Liver (tissue), 9 donors: Measurements from ENCODE around the gene PDLIM4. TPM values are rescaled to one million over a fixed set of nuclear protein-coding genes. Genes with fewer than 3 reads are reported as not detected.
A peak's percentile ranks its signal among the peaks of the same experiment; 100 is the strongest.

Source experiments
- DNase-seq: peaks from one replicate; pipeline ENCODE4 v3.0.0-alpha.2; 2017; ENCODE audit warnings: low spot score
- H3K27ac ChIP-seq, 2 donors: one replicate each; pipeline ENCODE4 v1.7.0; 2013; ENCODE audit warnings: inconsistent platforms in 2 of 2, low read length in 2 of 2, control low read depth in 1 of 2, low read depth in 1 of 2, mild to moderate bottlenecking in 1 of 2
- H3K27me3 ChIP-seq, 4 donors: one replicate each; pipeline versions ENCODE4 v1.6.1 to v1.7.0; 2013; ENCODE audit warnings: low read length in 3 of 4, inconsistent platforms in 1 of 4, mild to moderate bottlenecking in 1 of 4, moderate library complexity in 1 of 4; ENCODE audit not compliant: control insufficient read depth in 4 of 4, insufficient read depth in 4 of 4
- H3K36me3 ChIP-seq, 4 donors: one replicate each; pipeline versions ENCODE4 v1.6.1 to v1.7.0; 2013; ENCODE audit warnings: low read length in 3 of 4, mild to moderate bottlenecking in 3 of 4, low read depth in 1 of 4, moderate library complexity in 1 of 4; ENCODE audit not compliant: control insufficient read depth in 4 of 4, insufficient read depth in 3 of 4
- H3K4me1 ChIP-seq, 4 donors: one replicate each; pipeline versions ENCODE4 v1.6.1 to v1.7.0; 2013; ENCODE audit warnings: low read length in 3 of 4, mild to moderate bottlenecking in 3 of 4, moderate library complexity in 1 of 4; ENCODE audit not compliant: control insufficient read depth in 4 of 4, insufficient read depth in 4 of 4
- H3K4me3 ChIP-seq, 3 donors: one replicate each; pipeline versions ENCODE4 v1.6.1 to v1.7.0; 2013; ENCODE audit warnings: low read length in 3 of 3, control low read depth in 1 of 3, low read depth in 1 of 3, mild to moderate bottlenecking in 1 of 3
- H3K9ac ChIP-seq, 2 donors: one replicate each; pipeline ENCODE4 v1.7.0; 2013; ENCODE audit warnings: low read length in 2 of 2, mild to moderate bottlenecking in 2 of 2, moderate library complexity in 2 of 2, control low read depth in 1 of 2, low read depth in 1 of 2
- H3K9me3 ChIP-seq, 4 donors: one replicate each; pipeline versions ENCODE4 v1.6.1 to v1.7.0; 2013; ENCODE audit warnings: low read length in 3 of 4; ENCODE audit not compliant: control insufficient read depth in 4 of 4
- EGR1 ChIP-seq, 2 donors: IDR thresholded peaks; 2 replicates each; pipeline ENCODE4 v1.6.1; 2016 to 2018; ENCODE audit warnings: antibody characterized with exemption in 2 of 2, low read depth in 2 of 2
- FOXA1 ChIP-seq: IDR thresholded peaks from 2 replicates; pipeline ENCODE4 v1.6.1; 2016; ENCODE audit warnings: antibody characterized with exemption
- FOXA2 ChIP-seq: IDR thresholded peaks from 2 replicates; pipeline ENCODE4 v1.6.1; 2016; ENCODE audit warnings: antibody characterized with exemption
- GABPA ChIP-seq, 2 donors: IDR thresholded peaks in 1 of 2; conservative IDR thresholded peaks in 1 of 2; 2 replicates each; pipeline ENCODE4 v1.6.1; 2016; ENCODE audit warnings: antibody characterized with exemption in 2 of 2, mild to moderate bottlenecking in 1 of 2, moderate library complexity in 1 of 2
- HNF4A ChIP-seq, 2 donors: conservative IDR thresholded peaks; 2 replicates each; pipeline ENCODE4 v1.6.1; 2016; ENCODE audit warnings: antibody characterized with exemption in 2 of 2, mild to moderate bottlenecking in 2 of 2
- HNF4G ChIP-seq: IDR thresholded peaks from 2 replicates; pipeline ENCODE4 v1.6.1; 2016; ENCODE audit warnings: antibody characterized with exemption
- JUND ChIP-seq, 2 donors: IDR thresholded peaks; 2 replicates each; pipeline ENCODE4 v1.6.1; 2016; ENCODE audit warnings: antibody characterized with exemption in 2 of 2
- MAX ChIP-seq: IDR thresholded peaks from 2 replicates; pipeline ENCODE4 v1.6.1; 2016; ENCODE audit warnings: antibody characterized with exemption
- NR2F2 ChIP-seq: IDR thresholded peaks from 2 replicates; pipeline ENCODE4 v1.6.1; 2016; ENCODE audit warnings: antibody characterized with exemption
- RXRA ChIP-seq, 2 donors: IDR thresholded peaks; 2 replicates each; pipeline ENCODE4 v1.6.1; 2017 to 2018; ENCODE audit warnings: antibody characterized with exemption in 2 of 2, mild to moderate bottlenecking in 1 of 2
- SP1 ChIP-seq: IDR thresholded peaks from 2 replicates; pipeline ENCODE4 v1.6.1; 2018; ENCODE audit warnings: antibody characterized with exemption, mild to moderate bottlenecking
- TAF1 ChIP-seq: conservative IDR thresholded peaks from 2 replicates; pipeline ENCODE4 v1.6.1; 2016; ENCODE audit warnings: antibody characterized with exemption, mild to moderate bottlenecking
- YY1 ChIP-seq: IDR thresholded peaks from 2 replicates; pipeline ENCODE4 v1.6.1; 2016; ENCODE audit warnings: antibody characterized with exemption, mild to moderate bottlenecking
- WGBS: extraction: QIAGEN DNeasy Blood & Tissue Kit; methylation state at CpG from one replicate; pipeline ENCODE4 v1.1.7; 2013; 5-methylcytosine and 5-hydroxymethylcytosine counted together
- polyA plus RNA-seq, 2 donors: library from polyadenylated mRNA; stranded (reverse) in 1 of 2; unstranded in 1 of 2; fragments of 200-250 nt in 1 of 2; fragments of >200 nt in 1 of 2; fragmentation: Nextera tagmentation in 1 of 2; extraction: Ambion mirVana in 1 of 2; gene quantifications; one replicate each; pipeline versions ENCODE4 v1.2.1 to v1.2.3, GENCODE V29; 2013 to 2015
- total RNA-seq, 2 donors: library from RNA; depleted of rRNA; stranded (reverse); fragments of >200 nt; gene quantifications; one replicate each; pipeline ENCODE4 v1.2.3, GENCODE V29; 2014
- TF ChIP-seq, protein P1 (sequence below): IDR thresholded peaks from 2 replicates; pipeline ENCODE4 v1.6.1; 2016; ENCODE audit warnings: antibody characterized with exemption, mild to moderate bottlenecking
- TF ChIP-seq, protein P2 (sequence below): fragments of 150-350 bp; IDR thresholded peaks from 2 replicates; pipeline ENCODE4 v1.5.1; 2017; ENCODE audit warnings: improper control_type of control experiment, low read depth, low read length; ENCODE audit not compliant: missing input control
- TF ChIP-seq, protein P3 (sequence below): IDR thresholded peaks from 2 replicates; pipeline ENCODE4 v1.6.1; 2016; ENCODE audit warnings: antibody characterized with exemption
- TF ChIP-seq, protein P4 (sequence below): IDR thresholded peaks from 2 replicates; pipeline ENCODE4 v1.6.1; 2016; ENCODE audit warnings: antibody characterized with exemption
- donor health status: healthy.
- donor health status: healthy.
- donor health status: healthy.
- donor health status: healthy.
- donor health status: healthy.

PDLIM4 gene
- total and polyA plus RNA-seq, 4 donors: 0.25 to 0.93 (median 0.65) TPM

DNA sequence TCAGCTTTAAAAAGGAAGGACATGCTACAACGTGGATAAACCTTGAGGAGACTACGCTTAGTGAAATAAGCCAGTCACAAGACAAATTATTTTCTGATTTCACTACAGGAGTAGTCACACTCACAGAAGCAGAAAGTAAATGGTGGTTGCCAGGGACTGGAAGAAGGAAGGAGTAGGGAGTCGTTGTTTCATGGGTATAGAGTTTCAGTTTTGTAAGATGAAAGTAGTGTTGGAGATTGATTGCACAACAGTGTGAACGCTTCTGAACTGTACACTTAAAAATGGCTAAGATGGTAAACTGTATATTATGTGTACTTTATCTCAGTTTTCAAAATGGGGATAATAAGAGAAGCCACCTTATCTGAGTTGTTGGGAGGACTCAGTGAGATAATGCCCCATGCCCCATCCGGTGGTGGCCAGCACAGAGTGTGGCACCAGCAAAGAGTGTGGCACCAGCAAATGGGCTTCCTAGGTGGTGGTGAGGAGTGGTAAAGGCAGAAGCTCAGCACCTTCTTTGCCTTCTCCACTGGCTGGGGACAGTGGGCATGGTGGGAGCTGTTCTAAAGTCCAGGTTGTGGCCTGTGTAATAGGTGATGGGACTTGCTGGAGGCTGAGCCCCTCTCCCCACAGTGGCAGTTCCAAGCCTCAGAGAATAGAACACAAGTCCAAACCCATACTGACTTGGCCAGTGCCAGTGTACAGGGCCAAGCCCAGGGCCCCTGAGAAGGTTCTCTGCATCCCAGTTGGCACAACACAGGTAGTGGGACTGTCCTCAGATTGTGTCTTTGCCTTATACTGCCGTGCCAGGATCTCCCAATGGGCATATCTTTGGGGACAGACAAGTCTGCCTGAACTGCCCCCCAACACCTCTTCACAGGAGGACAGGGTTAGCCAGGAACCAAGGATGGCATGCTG, 41.1 kb downstream of the PDLIM4 start:
- Histone ChIP-seq H3K36me3 (no peaks in the 10 kb centered on the region), H3K9ac (no peak overlapping the region), H3K27me3 (no peaks in the 10 kb centered on the region), H3K27ac (no peak overlapping the region), H3K4me1 (peaks cover 7 to 28% (median 13%) of the 10 kb centered on the region in 4 donors), H3K4me3 (no peak overlapping the region), H3K9me3 (no peaks in the 10 kb centered on the region)
- TF ChIP-seq TAF1 (no peak), HNF4A (conservative IDR thresholded peaks at IDR 0.05) (no peak)
- 79% methylated on average over 6 of the region's 6 CpGs for WGBS
- DNase-seq: peak; percentile 43

DNA sequence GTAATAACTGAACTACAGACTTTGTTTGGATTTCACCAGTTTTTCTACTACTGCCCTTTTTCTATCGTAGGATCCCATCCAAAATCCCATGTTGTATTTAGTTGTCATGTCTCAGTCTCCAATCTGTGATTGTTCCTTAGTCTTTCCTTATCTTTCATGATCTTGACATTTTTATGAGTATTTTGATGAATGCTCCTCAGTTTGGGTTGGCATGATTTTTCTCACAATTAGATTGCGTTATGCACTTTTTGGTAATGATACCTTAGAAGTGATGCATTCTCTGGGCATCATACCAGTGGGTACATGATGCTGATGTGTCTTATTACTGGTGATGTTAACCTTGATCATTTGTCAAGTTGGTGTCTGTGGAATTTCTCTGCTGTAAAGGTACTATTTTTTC, 42.4 kb downstream of the PDLIM4 start:
- DNase-seq: no peak
- no peaks in the 10 kb centered on the region for H3K27me3 ChIP-seq
- H3K4me1 ChIP-seq: peaks cover 3 to 21% (median 8%) of the 10 kb centered on the region in 4 donors
- no peaks in the 10 kb centered on the region for H3K9me3 ChIP-seq
- no peaks in the 10 kb centered on the region for H3K36me3 ChIP-seq
- no peak overlapping the region for H3K4me3 ChIP-seq
- H3K9ac ChIP-seq: no peak overlapping the region
- no peak overlapping the region for H3K27ac ChIP-seq
- 90% methylated on average over 2 of the region's 2 CpGs for WGBS
- TF ChIP-seq EGR1 (IDR thresholded peaks at IDR 0.05; ENCODE audit: low read depth in 2 of 2): no peak
- TF ChIP-seq MAX: no peak
- TF ChIP-seq NR2F2: no peak
- TF ChIP-seq FOXA1: no peak
- no peak for TF ChIP-seq JUND (IDR thresholded peaks at IDR 0.05)
- no peak for TF ChIP-seq GABPA (IDR thresholded peaks at IDR 0.05 in 1 of 2, conservative IDR thresholded peaks at IDR 0.05 in 1 of 2)
- TF ChIP-seq HNF4A (conservative IDR thresholded peaks at IDR 0.05): no peak
- TF ChIP-seq, protein P1, sequence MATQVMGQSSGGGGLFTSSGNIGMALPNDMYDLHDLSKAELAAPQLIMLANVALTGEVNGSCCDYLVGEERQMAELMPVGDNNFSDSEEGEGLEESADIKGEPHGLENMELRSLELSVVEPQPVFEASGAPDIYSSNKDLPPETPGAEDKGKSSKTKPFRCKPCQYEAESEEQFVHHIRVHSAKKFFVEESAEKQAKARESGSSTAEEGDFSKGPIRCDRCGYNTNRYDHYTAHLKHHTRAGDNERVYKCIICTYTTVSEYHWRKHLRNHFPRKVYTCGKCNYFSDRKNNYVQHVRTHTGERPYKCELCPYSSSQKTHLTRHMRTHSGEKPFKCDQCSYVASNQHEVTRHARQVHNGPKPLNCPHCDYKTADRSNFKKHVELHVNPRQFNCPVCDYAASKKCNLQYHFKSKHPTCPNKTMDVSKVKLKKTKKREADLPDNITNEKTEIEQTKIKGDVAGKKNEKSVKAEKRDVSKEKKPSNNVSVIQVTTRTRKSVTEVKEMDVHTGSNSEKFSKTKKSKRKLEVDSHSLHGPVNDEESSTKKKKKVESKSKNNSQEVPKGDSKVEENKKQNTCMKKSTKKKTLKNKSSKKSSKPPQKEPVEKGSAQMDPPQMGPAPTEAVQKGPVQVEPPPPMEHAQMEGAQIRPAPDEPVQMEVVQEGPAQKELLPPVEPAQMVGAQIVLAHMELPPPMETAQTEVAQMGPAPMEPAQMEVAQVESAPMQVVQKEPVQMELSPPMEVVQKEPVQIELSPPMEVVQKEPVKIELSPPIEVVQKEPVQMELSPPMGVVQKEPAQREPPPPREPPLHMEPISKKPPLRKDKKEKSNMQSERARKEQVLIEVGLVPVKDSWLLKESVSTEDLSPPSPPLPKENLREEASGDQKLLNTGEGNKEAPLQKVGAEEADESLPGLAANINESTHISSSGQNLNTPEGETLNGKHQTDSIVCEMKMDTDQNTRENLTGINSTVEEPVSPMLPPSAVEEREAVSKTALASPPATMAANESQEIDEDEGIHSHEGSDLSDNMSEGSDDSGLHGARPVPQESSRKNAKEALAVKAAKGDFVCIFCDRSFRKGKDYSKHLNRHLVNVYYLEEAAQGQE: no peak
- no peak for TF ChIP-seq RXRA (IDR thresholded peaks at IDR 0.05)
- TF ChIP-seq YY1: no peak
- TF ChIP-seq, protein P2, sequence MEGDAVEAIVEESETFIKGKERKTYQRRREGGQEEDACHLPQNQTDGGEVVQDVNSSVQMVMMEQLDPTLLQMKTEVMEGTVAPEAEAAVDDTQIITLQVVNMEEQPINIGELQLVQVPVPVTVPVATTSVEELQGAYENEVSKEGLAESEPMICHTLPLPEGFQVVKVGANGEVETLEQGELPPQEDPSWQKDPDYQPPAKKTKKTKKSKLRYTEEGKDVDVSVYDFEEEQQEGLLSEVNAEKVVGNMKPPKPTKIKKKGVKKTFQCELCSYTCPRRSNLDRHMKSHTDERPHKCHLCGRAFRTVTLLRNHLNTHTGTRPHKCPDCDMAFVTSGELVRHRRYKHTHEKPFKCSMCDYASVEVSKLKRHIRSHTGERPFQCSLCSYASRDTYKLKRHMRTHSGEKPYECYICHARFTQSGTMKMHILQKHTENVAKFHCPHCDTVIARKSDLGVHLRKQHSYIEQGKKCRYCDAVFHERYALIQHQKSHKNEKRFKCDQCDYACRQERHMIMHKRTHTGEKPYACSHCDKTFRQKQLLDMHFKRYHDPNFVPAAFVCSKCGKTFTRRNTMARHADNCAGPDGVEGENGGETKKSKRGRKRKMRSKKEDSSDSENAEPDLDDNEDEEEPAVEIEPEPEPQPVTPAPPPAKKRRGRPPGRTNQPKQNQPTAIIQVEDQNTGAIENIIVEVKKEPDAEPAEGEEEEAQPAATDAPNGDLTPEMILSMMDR: no peak
- TF ChIP-seq, protein P3, sequence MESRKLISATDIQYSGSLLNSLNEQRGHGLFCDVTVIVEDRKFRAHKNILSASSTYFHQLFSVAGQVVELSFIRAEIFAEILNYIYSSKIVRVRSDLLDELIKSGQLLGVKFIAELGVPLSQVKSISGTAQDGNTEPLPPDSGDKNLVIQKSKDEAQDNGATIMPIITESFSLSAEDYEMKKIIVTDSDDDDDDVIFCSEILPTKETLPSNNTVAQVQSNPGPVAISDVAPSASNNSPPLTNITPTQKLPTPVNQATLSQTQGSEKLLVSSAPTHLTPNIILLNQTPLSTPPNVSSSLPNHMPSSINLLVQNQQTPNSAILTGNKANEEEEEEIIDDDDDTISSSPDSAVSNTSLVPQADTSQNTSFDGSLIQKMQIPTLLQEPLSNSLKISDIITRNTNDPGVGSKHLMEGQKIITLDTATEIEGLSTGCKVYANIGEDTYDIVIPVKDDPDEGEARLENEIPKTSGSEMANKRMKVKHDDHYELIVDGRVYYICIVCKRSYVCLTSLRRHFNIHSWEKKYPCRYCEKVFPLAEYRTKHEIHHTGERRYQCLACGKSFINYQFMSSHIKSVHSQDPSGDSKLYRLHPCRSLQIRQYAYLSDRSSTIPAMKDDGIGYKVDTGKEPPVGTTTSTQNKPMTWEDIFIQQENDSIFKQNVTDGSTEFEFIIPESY: no peak
- TF ChIP-seq, protein P4, sequence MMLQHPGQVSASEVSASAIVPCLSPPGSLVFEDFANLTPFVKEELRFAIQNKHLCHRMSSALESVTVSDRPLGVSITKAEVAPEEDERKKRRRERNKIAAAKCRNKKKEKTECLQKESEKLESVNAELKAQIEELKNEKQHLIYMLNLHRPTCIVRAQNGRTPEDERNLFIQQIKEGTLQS: no peak
- no peak for TF ChIP-seq HNF4G
- no peak for TF ChIP-seq FOXA2
- TF ChIP-seq SP1: no peak
